HEK293 (cell line): ENCODE data around the gene SVIL.
A peak's percentile ranks its signal among the peaks of the same experiment; 100 is the strongest.

Experiments
- CTCF ChIA-PET: fragments of 350-600 bp; formaldehyde crosslinking; extraction: SDS; loops from one replicate; lab custom pipeline; 2021; ENCODE audit warnings: antibody characterized with exemption; lab: Yijun Ruan, JAX
- POLR2A ChIA-PET: fragments of 300-600 bp; formaldehyde crosslinking; extraction: SDS; loops from one replicate; lab custom pipeline; 2020; ENCODE audit warnings: antibody characterized with exemption, inconsistent platforms; lab: Yijun Ruan, JAX
- H3K27ac ChIP-seq: fragments of 200-500 bp; sonication (Bioruptor generic); 2 replicates; pipeline ENCODE4 v1.5.1; 2014; ENCODE audit warnings: low read depth, low read length, control low read depth, inconsistent platforms; ENCODE audit errors: extremely low read depth
- H3K36me3 ChIP-seq, 2 experiments: fragments of 200-500 bp in 1 of 2; sonication (Bioruptor generic) in 1 of 2; 1 replicate in 1 of 2; 2 replicates in 1 of 2; pipeline ENCODE4 v1.5.1; 2014 to 2017; ENCODE audit warnings: inconsistent platforms in 2 of 2, low read length in 2 of 2; ENCODE audit not compliant: control insufficient read depth in 2 of 2, insufficient read depth in 1 of 2
- H3K4me1 ChIP-seq: fragments of 200-500 bp; sonication (Bioruptor generic); 2 replicates; pipeline ENCODE4 v1.5.1; 2014; ENCODE audit warnings: mild to moderate bottlenecking, low read length, inconsistent platforms; ENCODE audit not compliant: control insufficient read depth, insufficient read depth
- H3K4me3 ChIP-seq: 2 replicates; pipeline ENCODE4 v1.5.1; 2011; ENCODE audit warnings: low read depth, mild to moderate bottlenecking, control low read depth, low read length, moderate library complexity
- H3K9me3 ChIP-seq: fragments of 200-500 bp; sonication (Bioruptor generic); 2 replicates; pipeline ENCODE4 v1.5.1; 2014; ENCODE audit warnings: low read depth, low read length, inconsistent platforms; ENCODE audit not compliant: control insufficient read depth, insufficient read depth
- GLI4 ChIP-seq: fragments of 450-650 bp; formaldehyde crosslinking; IDR thresholded peaks from 2 replicates; pipeline ENCODE4 v1.5.1; 2016; ENCODE audit warnings: missing biosample characterization, missing genetic modification characterization
- HOXC10 ChIP-seq: sonication (generic); formaldehyde crosslinking; IDR thresholded peaks from 2 replicates; pipeline ENCODE4 v1.8.1; 2023; ENCODE audit warnings: mild to moderate bottlenecking, missing genetic modification reagents
- KLF1 ChIP-seq: fragments of 450-650 bp; formaldehyde crosslinking; IDR thresholded peaks from 2 replicates; pipeline ENCODE4 v1.5.1; 2016; ENCODE audit warnings: missing biosample characterization, missing genetic modification characterization
- SCRT2 ChIP-seq: fragments of 450-650 bp; formaldehyde crosslinking; IDR thresholded peaks from 2 replicates; pipeline ENCODE4 v1.5.1; 2016; ENCODE audit warnings: missing biosample characterization, missing genetic modification characterization
- SP3 ChIP-seq: fragments of 450-650 bp; formaldehyde crosslinking; IDR thresholded peaks from 2 replicates; pipeline ENCODE4 v1.5.1; 2016; ENCODE audit warnings: missing biosample characterization, missing genetic modification characterization
- ZBTB17 ChIP-seq: fragments of 450-650 bp; formaldehyde crosslinking; IDR thresholded peaks from 2 replicates; pipeline ENCODE4 v1.5.1; 2016; ENCODE audit warnings: missing biosample characterization, missing genetic modification characterization
- ZBTB21 ChIP-seq: fragments of 450-650 bp; formaldehyde crosslinking; IDR thresholded peaks from 2 replicates; pipeline ENCODE4 v1.5.1; 2017; ENCODE audit warnings: missing biosample characterization, missing genetic modification characterization
- ZEB2 ChIP-seq: fragments of 450-650 bp; formaldehyde crosslinking; IDR thresholded peaks from 2 replicates; pipeline ENCODE4 v1.5.1; 2016; ENCODE audit warnings: missing biosample characterization, missing genetic modification characterization
- ZFHX2 ChIP-seq: fragments of 450-650 bp; formaldehyde crosslinking; conservative IDR thresholded peaks from 2 replicates; pipeline ENCODE4 v1.5.1; 2016; ENCODE audit warnings: missing biosample characterization, missing genetic modification characterization
- ZNF121 ChIP-seq: fragments of 450-650 bp; formaldehyde crosslinking; IDR thresholded peaks from 2 replicates; pipeline ENCODE4 v1.5.1; 2016; ENCODE audit warnings: missing biosample characterization, missing genetic modification characterization
- ZNF214 ChIP-seq: fragments of 450-650 bp; formaldehyde crosslinking; IDR thresholded peaks from 2 replicates; pipeline ENCODE4 v1.5.1; 2017; ENCODE audit warnings: missing biosample characterization, mild to moderate bottlenecking, missing genetic modification characterization, borderline replicate concordance
- ZNF23 ChIP-seq: fragments of 450-650 bp; formaldehyde crosslinking; IDR thresholded peaks from 2 replicates; pipeline ENCODE4 v1.5.1; 2016; ENCODE audit warnings: missing biosample characterization, missing genetic modification characterization, borderline replicate concordance
- ZNF292 ChIP-seq: fragments of 450-650 bp; formaldehyde crosslinking; IDR thresholded peaks from 2 replicates; pipeline ENCODE4 v1.5.1; 2016; ENCODE audit warnings: low read depth, missing biosample characterization, missing genetic modification characterization, borderline replicate concordance
- ZNF404 ChIP-seq: fragments of 450-650 bp; formaldehyde crosslinking; IDR thresholded peaks from 2 replicates; pipeline ENCODE4 v1.5.1; 2017; ENCODE audit warnings: missing biosample characterization, missing genetic modification characterization
- ZNF548 ChIP-seq: fragments of 450-650 bp; formaldehyde crosslinking; IDR thresholded peaks from 2 replicates; pipeline ENCODE4 v1.5.1; 2016; ENCODE audit warnings: missing biosample characterization, missing genetic modification characterization
- ZNF558 ChIP-seq: fragments of 450-650 bp; formaldehyde crosslinking; IDR thresholded peaks from 2 replicates; pipeline ENCODE4 v1.5.1; 2016; ENCODE audit warnings: missing biosample characterization, missing genetic modification characterization
- ZNF791 ChIP-seq: fragments of 450-650 bp; formaldehyde crosslinking; IDR thresholded peaks from 2 replicates; pipeline ENCODE4 v1.5.1; 2016; ENCODE audit warnings: missing biosample characterization, missing genetic modification characterization
- ZXDB ChIP-seq: fragments of 450-650 bp; formaldehyde crosslinking; IDR thresholded peaks from 2 replicates; pipeline ENCODE4 v1.5.1; 2016; ENCODE audit warnings: missing biosample characterization, missing genetic modification characterization
- TF ChIP-seq, protein P1 (sequence below): fragments of 450-650 bp; formaldehyde crosslinking; IDR thresholded peaks from 2 replicates; pipeline ENCODE4 v1.5.1; 2016; ENCODE audit warnings: missing biosample characterization, missing genetic modification characterization
- TF ChIP-seq, protein P2 (sequence below): fragments of 450-650 bp; formaldehyde crosslinking; IDR thresholded peaks from 2 replicates; pipeline ENCODE4 v1.5.0; 2017; ENCODE audit warnings: missing biosample characterization, missing genetic modification characterization, borderline replicate concordance
- TF ChIP-seq, protein P3 (sequence below): fragments of 450-650 bp; formaldehyde crosslinking; IDR thresholded peaks from 2 replicates; pipeline ENCODE4 v1.5.1; 2016; ENCODE audit warnings: missing biosample characterization, missing genetic modification characterization
- TF ChIP-seq, protein P4 (sequence below): fragments of 450-650 bp; formaldehyde crosslinking; IDR thresholded peaks from 2 replicates; pipeline ENCODE4 v1.5.1; 2016; ENCODE audit warnings: missing biosample characterization, missing genetic modification characterization
- TF ChIP-seq, protein P5 (sequence below): fragments of 450-650 bp; formaldehyde crosslinking; IDR thresholded peaks from 2 replicates; pipeline ENCODE4 v1.5.1; 2016; ENCODE audit warnings: missing biosample characterization, missing genetic modification characterization, low read depth
- TF ChIP-seq, protein P6 (sequence below): fragments of 450-650 bp; formaldehyde crosslinking; IDR thresholded peaks from 2 replicates; pipeline ENCODE4 v1.5.1; 2016; ENCODE audit warnings: missing biosample characterization, missing genetic modification characterization

Gene SVIL

DNA sequence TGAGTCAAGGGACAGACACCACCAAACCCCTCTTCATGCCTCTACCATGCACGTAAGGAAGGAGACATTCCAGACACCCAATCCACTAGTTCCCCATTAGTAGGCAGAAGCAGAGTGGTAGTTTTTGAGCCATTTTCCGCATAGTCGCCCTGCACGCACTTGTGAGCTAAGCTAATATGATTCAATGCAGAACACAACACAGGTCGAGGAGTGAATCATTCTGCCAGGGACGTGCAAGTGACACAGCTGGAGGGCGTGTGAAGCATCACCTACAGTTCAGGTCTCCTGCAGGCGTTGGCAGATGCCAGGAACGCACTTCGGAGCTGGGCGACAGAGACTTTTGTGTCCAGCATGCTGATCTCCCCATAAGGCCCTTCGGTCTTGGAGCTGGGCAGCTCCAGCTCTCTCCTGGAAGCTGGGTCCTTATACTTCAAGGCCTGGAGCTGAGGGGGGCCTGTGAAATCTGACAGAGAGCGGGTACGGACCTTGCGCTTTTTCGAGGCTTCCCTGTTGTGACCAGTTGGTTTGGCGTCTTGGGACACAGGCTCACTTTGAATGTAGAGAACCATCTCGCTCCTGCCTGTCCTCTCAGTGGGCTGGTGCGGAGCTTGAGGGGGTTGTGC lies 102.4 kb downstream of the SVIL start (continued):
- TF ChIP-seq, protein P1, sequence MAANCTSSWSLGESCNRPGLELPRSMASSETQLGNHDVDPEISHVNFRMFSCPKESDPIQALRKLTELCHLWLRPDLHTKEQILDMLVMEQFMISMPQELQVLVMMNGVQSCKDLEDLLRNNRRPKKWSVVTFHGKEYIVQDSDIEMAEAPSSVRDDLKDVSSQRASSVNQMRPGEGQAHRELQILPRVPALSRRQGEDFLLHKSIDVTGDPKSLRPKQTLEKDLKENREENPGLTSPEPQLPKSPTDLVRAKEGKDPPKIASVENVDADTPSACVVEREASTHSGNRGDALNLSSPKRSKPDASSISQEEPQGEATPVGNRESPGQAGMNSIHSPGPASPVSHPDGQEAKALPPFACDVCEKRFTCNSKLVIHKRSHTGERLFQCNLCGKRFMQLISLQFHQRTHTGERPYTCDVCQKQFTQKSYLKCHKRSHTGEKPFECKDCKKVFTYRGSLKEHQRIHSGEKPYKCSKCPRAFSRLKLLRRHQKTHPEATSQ (tag by site-specific recombination) = no peak

DNA sequence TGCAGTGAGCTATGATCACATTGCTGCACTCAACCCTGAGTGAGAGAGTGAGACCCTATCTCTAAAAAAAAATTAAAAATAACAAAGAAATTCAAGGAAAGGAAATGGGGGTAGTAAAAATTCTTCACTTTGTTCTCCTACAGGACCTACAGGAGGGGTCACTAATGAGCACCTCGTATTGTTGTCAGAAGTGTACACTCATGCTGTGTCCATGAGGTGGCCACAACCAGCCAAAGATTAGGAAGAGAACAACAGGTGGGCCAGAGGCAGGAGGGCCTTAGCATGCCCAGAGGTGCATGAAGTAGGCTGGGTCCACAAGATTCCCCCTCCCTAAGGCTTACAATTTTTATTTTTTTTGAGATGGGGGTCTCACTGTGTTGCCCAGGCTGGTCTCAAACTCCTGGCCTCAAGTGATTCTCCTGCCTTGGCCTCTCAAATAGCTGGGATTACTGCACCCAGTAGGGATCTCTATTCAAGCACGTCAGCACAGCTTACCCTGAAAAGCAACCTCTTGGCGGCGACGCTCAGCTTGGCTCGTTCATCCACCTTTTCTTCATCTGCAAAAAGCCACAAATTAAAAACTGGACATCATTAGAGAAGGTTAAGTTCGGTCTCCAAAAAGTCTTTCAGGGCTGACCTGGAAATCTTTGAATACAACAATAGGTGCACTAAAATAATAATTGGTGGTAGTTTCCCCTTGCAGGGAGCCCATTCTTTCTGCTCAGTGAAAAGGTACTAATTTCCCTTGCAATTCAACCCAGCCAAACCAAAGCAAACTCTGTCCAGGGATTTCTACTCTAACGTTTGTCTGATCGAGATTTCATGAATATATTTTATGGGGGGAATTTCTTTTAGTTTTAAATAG lies 104.4 kb downstream of the SVIL start:
- CTCF ChIA-PET = interaction anchor here (0.7 to 1.2 kb wide), 2 partner anchors 17 to 59 kb away, joined by 3 to 6 read pairs; no protein-coding TSS in a partner anchor
- no peak overlapping the region for H3K4me3 ChIP-seq
- TF ChIP-seq SP3 (tag by site-specific recombination) (no peak), ZNF23 (tag by site-specific recombination) (no peak), SCRT2 (tag by site-specific recombination) (0 out of 2 replicates have a peak, but pooled peaks have one; percentile 24), ZNF791 (tag by site-specific recombination) (no peak), ZFHX2 (tag by site-specific recombination) (no peak), KLF1 (tag by site-specific recombination) (no peak), ZXDB (tag by site-specific recombination) (no peak), ZNF404 (tag by site-specific recombination) (no peak), ZNF292 (tag by site-specific recombination) (no peak), ZEB2 (no peak), GLI4 (no peak), ZBTB17 (no peak), ZNF121 (peak; percentile 40; the same call in 1 of the 2 replicates), ZBTB21 (no peak), ZNF548 (tag by site-specific recombination) (no peak), HOXC10 (CRISPR knock-in tag) (no peak), ZNF558 (tag by site-specific recombination) (no peak), ZNF214 (tag by site-specific recombination) (no peak)
- TF ChIP-seq, protein P2, sequence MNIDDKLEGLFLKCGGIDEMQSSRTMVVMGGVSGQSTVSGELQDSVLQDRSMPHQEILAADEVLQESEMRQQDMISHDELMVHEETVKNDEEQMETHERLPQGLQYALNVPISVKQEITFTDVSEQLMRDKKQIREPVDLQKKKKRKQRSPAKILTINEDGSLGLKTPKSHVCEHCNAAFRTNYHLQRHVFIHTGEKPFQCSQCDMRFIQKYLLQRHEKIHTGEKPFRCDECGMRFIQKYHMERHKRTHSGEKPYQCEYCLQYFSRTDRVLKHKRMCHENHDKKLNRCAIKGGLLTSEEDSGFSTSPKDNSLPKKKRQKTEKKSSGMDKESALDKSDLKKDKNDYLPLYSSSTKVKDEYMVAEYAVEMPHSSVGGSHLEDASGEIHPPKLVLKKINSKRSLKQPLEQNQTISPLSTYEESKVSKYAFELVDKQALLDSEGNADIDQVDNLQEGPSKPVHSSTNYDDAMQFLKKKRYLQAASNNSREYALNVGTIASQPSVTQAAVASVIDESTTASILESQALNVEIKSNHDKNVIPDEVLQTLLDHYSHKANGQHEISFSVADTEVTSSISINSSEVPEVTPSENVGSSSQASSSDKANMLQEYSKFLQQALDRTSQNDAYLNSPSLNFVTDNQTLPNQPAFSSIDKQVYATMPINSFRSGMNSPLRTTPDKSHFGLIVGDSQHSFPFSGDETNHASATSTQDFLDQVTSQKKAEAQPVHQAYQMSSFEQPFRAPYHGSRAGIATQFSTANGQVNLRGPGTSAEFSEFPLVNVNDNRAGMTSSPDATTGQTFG (tag by site-specific recombination) = no peak
- TF ChIP-seq, protein P3, sequence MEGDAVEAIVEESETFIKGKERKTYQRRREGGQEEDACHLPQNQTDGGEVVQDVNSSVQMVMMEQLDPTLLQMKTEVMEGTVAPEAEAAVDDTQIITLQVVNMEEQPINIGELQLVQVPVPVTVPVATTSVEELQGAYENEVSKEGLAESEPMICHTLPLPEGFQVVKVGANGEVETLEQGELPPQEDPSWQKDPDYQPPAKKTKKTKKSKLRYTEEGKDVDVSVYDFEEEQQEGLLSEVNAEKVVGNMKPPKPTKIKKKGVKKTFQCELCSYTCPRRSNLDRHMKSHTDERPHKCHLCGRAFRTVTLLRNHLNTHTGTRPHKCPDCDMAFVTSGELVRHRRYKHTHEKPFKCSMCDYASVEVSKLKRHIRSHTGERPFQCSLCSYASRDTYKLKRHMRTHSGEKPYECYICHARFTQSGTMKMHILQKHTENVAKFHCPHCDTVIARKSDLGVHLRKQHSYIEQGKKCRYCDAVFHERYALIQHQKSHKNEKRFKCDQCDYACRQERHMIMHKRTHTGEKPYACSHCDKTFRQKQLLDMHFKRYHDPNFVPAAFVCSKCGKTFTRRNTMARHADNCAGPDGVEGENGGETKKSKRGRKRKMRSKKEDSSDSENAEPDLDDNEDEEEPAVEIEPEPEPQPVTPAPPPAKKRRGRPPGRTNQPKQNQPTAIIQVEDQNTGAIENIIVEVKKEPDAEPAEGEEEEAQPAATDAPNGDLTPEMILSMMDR (tag by site-specific recombination) = peak; percentile 15; the same call in 1 of the 2 replicates
- TF ChIP-seq, protein P4, sequence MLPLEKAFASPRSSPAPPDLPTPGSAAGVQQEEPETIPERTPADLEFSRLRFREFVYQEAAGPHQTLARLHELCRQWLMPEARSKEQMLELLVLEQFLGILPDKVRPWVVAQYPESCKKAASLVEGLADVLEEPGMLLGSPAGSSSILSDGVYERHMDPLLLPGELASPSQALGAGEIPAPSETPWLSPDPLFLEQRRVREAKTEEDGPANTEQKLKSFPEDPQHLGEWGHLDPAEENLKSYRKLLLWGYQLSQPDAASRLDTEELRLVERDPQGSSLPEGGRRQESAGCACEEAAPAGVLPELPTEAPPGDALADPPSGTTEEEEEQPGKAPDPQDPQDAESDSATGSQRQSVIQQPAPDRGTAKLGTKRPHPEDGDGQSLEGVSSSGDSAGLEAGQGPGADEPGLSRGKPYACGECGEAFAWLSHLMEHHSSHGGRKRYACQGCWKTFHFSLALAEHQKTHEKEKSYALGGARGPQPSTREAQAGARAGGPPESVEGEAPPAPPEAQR = no peak
- TF ChIP-seq, protein P5, sequence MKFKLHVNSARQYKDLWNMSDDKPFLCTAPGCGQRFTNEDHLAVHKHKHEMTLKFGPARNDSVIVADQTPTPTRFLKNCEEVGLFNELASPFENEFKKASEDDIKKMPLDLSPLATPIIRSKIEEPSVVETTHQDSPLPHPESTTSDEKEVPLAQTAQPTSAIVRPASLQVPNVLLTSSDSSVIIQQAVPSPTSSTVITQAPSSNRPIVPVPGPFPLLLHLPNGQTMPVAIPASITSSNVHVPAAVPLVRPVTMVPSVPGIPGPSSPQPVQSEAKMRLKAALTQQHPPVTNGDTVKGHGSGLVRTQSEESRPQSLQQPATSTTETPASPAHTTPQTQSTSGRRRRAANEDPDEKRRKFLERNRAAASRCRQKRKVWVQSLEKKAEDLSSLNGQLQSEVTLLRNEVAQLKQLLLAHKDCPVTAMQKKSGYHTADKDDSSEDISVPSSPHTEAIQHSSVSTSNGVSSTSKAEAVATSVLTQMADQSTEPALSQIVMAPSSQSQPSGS (tag by site-specific recombination) = no peak
- TF ChIP-seq, protein P6, sequence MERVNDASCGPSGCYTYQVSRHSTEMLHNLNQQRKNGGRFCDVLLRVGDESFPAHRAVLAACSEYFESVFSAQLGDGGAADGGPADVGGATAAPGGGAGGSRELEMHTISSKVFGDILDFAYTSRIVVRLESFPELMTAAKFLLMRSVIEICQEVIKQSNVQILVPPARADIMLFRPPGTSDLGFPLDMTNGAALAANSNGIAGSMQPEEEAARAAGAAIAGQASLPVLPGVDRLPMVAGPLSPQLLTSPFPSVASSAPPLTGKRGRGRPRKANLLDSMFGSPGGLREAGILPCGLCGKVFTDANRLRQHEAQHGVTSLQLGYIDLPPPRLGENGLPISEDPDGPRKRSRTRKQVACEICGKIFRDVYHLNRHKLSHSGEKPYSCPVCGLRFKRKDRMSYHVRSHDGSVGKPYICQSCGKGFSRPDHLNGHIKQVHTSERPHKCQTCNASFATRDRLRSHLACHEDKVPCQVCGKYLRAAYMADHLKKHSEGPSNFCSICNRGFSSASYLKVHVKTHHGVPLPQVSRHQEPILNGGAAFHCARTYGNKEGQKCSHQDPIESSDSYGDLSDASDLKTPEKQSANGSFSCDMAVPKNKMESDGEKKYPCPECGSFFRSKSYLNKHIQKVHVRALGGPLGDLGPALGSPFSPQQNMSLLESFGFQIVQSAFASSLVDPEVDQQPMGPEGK (tag by site-specific recombination) = no peak

More for the DNA sequence above, 104.4 kb downstream of the SVIL start:
- no peaks in the 10 kb centered on the region for H3K9me3 ChIP-seq
- H3K36me3 ChIP-seq = peaks cover 0 to 9% of the 10 kb centered on the region in 2 experiments; a peak in 2 of 3 replicates
- POLR2A ChIA-PET = no interaction called here
- H3K27ac ChIP-seq = no peak overlapping the region
- peaks cover 6% of the 10 kb centered on the region for H3K4me1 ChIP-seq
